Tongue (tissue), 2 donors: ENCODE results near the gene CCDC148. TPM values are rescaled to one million over a fixed set of nuclear protein-coding genes. Genes with fewer than 3 reads are reported as not detected.

Source experiments
- DNase-seq: peaks from one replicate; pipeline ENCODE4 v3.0.0-alpha.2; 2015
- total RNA-seq: library from RNA; depleted of rRNA; stranded (reverse); fragments of >200 nt; gene quantifications from one replicate; pipeline ENCODE4 v1.2.3, GENCODE V29; 2014

Gene CCDC148
- total RNA-seq, 1 donor from 2014 or later, result 2.1 TPM

DNA sequence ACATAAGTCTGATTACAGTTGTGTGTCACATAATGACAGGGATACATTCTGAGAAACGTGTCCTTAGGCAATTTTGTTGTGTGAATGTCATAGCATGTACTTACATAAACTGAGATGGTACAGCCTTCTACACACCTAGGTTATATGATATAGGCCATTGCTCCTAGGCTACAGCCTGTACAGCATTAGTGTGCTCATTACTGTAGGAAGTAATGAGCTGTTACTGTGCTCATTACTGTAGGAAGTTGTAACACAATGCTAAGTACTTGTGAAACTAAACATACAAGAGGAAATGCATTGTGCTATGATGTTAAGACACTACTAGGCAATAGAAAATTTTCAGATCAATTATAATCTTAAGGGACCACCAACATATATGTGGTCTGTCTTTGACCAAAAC, 282.1 kb downstream of the CCDC148 start:
- no peak for DNase-seq

DNA sequence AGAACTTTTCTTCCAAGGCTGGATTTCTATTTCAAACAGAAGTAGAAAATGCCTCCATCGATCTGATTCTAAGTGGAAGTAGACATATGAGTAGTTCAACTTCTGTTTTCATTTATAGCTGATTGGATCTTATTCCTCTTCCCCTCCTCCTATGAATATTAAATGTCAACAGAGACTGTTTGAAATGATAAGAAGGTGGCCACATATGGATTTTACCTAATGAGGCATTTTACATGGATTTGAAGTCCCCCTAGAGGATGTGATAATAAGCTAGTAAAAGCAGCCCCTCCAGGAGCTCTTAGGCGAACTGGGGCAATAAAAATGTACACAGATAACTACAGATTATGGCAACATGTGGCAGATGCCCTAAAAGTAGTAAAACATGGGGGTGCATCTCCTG, 283.8 kb downstream of the CCDC148 start:
- DNase-seq, result no peak

DNA sequence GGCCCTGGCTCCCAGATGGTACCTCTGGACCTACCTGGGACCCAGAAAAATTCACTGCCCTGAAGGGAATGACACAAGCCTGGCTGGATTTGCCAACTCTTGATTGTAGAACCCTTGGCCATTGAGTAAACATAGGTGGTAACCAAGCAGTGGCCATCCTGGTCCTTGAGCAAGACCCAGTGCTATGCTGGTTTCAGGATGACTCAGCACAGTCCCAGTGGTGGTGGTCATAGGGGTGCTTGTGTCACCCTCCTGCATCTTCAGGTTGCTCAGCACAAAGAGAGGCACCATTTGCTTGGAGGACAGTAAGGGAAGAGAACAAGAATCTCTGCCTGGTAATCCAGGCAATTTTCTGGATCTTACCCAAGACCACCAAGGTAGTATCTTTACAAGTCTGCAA, 302.0 kb downstream of the CCDC148 start:
- DNase-seq, result no peak

DNA sequence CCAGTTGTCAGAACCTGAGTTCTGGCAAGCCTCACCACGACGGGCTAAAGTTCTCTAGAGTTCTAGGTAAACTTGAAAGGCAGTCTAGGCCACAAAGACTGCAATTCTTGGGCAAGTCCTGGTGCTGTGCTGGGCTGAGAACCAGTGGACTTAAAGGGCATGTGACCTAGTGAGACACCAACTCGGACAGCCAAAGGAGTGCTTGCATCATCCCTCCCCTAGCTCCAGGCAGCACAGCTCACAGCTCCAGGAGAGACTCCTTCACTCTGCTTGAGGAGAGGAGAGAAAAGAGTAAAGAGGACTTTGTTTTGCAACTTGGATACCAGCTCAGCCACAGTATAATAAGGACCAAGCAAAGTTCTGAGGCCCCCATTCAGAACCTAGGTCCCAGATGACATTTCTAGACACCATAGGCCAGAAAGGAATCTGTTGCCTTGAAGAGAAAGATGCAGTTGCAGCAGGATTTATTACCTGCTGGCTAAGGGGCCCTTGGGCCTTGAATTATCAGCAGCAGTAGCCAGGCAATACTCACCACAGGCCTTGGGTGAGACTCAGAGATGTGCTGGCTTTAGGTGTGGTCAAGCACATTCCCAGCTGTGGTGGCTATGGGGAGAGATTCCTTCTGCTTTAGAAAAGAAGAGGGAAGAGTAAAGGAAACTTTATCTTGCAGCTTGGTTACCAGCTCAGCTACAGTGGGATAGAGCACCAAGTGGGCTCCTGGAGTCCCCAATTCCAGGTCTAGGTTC, 303.1 kb downstream of the CCDC148 start:
- no peak for DNase-seq

DNA sequence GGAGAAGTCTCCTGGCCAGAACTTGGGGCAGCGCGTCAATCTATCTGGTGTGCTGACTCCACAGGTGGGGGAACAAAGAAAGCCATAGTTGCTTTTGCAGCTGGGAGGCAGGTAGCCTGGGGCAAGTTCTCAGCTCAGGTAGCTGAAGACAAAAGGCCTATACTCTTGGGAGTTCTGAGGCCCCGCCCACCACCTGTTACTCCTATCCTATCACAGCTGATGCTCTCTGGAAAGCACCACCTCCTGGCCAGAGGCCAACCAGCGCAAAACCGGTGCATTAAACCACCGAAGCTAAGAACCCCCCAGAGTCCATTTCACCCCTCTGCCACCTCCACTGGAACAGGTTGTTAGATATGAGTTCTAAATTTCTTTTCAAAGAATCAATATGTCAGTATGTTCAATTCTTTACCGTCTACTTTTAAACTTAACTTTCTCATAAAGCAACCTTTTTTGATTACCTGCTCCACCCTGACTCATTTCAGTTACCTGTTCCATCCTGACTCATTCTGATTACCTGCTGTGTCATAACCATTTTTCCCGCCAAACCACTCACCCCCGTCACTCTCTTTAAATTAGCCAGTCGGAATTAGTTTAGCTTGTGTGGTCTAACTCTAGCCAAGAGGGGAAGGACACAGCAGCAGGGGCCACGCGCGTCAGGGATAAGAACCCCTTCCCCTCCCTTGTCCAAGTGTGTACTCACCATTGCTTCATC, 311.5 kb downstream of the CCDC148 start:
- DNase-seq, result no peak

DNA sequence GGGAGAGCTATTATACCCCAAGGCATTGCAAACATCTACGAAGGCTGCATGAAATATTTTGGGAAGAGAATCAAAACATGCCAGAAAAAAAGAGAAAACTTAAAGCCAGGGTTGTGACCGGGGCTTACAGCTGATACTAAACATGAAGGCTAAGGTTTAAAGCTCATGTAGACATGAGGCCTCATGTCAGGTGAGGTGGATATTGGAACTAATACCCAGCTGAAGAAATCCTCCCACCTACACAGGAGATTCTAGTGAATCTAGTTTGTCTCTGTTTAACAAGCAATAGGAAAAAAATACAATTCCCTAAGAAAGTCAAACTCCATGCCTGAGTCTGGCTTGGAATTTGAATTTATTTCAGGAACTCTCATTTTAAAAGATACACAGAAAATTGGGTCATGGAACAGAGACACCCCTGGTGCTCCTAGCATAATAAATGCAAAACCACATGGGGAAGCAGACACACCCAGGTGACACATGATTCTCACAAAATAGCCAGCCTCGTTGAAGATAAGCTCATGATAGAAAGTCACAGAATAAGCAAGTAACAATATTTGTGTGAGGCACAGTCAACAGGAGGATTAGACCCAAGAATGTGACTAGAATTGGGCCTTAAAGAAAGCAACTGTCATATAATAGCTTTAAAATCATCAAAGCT, 312.7 kb downstream of the CCDC148 start:
- no peak for DNase-seq

DNA sequence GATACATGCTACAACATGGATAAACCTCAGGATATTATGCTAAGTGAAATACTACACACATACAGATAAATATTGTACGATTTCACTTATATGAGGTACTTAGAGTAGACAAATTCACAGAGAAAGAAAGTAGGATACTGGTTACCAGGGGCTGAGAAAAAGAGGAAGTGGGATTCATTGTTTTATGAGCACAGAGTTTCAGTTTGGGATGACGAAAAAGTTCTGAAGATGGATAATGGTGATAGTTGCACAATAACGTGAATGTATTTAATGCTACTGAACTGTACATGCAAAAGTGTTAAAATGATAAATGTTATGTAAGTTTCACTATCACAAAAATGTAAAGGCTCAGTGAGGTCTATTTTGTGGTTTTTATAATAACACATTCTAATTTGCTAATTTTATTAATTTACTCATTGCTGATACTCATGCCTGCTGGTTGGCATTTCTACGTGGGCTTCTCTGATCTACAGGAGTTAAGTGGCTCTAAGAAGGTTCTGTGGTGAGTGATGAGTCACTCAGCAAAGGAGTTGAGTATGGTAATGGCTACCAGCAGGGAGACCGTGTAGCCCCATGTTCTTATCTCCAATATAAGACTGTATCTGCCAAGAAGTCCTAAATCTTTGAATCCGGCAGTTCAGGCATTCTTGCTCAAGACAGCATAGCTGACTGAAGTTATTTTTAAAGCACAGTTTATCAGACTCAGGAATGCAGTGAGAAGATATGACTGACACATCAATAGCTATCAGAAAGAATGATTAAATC, 313.8 kb downstream of the CCDC148 start:
- no peak for DNase-seq

DNA sequence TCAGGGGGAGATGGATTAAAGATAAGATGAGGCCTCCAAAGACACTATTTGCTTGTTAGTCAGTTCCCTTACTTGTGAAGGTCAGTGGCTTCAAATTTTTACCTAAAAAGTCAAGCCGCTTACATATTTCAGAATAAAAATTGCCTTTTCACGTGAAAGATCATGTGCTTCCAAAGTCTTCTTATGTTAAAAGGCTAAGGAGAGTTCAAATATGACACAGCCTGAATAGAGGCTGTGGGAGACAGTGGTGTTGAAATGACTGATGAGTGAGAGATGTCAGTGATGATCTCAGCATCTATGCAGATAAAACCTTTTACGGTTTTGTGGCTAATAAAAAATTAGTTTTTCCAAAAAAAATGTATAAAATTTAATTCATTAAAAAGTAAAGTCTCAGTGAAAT, 314.4 kb downstream of the CCDC148 start:
- no peak for DNase-seq

DNA sequence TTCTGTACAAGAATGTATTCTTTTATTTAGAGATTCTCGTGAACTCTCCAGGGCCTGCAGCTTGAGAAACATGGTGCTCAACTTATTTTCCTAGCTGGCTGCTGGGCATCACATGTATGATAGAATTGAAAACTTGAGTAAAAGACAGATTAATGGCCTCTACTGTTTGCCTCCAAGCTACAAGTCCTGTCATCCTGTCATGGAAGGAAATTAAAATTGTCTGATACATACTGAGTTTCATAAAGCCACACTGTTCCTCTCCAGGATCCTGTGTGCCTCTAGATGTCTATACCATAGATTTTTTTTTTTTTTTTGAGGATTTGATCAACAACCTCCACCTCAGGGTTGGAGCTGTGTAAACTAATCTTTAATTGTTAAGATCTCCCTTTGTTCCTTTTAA, 316.4 kb downstream of the CCDC148 start:
- DNase-seq, result no peak

DNA sequence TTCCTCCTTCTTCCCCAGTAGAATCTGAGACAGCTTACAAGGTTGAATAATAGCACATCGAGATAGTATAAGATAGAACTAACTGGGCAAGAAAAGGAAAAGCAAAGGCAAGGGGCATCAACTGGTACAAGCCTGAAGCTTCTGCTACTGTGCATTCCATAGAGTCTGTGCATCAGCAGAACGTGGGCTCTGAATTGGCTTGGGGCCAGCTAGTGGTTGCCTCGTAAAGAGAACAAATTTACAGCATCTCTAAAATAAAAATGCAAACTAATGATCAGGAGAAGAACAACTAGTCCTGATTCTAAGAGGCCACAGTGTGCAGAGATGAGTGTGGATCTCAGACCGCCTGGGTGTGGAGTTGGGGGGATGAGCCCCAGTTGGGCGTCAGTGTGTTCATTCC, 318.3 kb downstream of the CCDC148 start:
- peak; percentile 8 for DNase-seq

DNA sequence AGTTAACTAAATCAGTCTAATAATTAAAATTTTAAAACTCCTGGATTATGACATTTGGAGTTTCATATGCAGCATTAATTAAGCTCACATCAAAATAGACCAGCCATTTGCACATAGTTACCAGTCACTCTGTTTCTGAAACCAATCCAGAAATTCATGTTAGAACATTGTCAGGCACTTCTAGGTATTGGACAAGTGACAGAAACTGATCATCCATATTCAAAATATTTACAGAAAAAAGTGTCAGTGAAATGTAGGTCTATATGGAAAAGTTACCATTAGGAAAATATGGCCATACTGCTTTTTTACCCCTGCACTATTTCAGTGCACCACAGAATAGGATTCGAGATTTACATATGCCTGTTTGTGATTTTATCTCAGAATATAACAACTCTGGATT, 321.5 kb downstream of the CCDC148 start:
- DNase-seq, result no peak

DNA sequence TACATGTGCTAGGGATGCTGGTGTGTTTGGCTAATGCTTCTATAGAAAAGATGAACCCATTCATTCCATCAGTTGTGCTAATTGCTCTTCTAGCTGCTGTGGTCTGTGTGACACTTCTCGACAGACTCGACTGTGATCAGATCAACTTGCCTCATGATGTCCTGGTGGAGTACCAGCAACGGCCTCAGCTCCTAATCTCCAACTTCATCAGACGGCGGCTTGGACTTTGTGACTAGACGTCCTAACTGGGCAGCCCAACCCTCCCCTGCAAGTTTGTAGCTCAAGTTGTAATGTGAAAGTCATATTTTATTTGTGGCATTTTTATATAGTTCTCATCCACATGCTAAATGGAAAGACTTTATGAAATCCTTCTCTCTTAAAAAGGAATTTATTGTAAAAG, 321.9 kb downstream of the CCDC148 start:
- DNase-seq, result no peak

DNA sequence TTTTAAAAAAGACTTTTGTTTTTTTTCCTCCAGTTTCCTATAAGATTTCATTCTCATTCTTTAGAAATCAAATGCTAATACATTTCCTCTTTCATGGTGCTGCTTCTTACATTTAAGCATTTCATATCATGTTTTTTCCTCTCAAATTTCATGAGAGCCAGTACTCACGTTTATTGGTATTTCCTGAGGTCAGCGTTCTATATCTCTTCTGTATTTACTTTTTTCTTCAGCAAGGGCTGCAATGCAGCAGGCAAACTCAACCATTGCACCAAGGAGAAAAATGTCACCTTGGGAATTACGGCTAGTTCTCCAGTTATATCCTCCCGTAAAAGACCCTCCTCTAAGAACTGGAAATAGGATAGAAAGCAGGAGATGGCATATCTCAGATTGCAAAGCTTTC, 322.5 kb downstream of the CCDC148 start:
- no peak for DNase-seq

DNA sequence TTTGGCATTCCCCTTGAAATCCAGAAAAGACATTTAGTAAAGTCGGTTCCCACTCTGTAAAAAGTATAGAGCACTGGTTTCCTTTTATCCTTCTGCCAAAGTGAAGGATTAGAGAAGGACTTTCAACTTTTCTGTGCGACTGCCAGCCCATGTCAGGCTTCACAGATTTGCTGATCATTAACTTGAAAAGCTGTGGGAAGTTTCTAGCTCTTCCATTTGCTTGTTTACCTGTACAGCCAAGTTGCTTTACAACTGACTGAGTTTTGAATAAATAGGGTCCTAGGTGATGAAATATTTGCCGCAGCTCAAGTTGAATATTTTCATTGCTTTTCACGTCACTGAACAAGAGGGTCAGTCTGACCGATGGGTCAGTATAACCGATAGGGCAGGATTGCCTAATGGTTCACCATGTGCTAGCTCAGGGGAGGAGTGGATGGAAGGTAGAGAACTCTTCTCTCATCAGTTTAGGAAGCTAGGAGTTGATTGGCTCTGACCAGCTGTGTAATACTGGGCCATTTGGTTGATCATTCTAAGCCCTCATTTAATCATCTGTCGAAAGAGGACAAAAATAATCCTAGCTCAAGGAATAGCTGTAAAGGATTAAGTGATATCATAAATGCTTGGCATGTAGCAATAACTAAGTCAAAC, 324.5 kb downstream of the CCDC148 start:
- no peak for DNase-seq

DNA sequence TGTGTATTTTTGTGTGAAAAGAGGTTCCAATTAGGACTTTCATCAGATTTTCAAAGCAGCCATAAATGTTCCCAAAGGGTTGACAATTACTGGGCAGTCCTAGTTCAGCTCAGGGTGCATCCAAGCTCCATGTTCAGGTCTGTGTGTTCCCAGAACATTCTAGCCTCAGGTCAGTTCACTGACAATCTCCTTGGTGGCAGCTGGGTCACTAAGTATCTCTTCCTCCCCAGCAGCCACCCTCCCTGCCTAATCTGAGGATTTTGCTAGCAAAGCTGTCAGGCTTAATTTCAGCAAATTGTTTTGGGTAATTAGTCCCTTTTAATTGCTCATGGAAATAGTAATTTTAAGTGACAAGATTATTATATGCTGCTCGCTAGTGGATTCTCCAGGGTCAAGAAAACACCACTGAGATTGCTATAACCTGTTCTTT, 325.1 kb downstream of the CCDC148 start:
- DNase-seq, result no peak

DNA sequence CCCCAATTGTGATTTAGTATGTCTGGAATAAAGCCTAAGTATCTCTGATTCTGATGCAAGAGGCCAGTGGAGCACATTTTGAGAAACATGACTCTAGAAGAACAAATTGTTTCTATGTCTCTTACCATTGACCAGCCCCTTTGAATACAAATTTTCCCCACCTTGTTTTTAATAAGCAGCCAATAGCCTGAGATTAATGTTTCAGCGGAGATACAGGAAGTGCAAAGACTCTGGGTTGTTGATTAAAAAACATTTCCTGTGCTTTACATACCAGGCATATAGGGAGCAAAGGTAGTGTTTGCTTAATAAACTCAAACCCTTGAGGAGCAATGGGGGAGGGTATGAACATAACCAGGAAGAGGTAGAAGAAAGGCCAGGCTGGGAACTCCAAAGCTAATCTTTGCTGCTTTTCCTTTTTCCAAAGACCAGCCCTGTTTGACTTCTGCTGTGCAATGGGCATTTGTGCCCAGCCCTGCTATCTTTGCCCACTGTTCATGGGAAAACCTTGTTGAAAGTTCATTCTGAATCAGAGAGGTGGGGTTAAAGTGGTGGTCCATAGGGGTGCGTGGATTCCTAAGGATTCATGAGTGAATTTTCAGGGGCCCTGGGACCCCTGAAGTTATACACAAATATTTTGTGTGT, 325.6 kb downstream of the CCDC148 start:
- no peak for DNase-seq

DNA sequence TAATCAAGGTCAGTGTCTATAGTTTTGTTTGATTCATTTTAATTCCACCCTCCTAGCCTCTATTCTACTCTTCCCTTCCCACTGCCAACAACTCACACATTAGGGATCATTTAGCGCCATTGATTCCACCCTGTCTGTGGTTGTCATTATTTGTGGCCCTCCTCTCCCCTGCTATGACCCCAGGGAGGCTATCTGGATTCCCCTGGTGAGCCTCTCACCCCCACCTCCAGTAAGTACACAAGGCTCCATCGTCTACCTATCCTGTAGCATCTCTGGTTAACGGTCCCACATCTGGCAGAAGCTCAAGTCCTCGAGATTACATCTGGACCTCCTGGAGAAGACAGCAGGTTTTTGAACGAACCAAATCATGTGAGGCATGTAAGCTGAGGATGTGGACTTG, 327.5 kb downstream of the CCDC148 start:
- no peak for DNase-seq

DNA sequence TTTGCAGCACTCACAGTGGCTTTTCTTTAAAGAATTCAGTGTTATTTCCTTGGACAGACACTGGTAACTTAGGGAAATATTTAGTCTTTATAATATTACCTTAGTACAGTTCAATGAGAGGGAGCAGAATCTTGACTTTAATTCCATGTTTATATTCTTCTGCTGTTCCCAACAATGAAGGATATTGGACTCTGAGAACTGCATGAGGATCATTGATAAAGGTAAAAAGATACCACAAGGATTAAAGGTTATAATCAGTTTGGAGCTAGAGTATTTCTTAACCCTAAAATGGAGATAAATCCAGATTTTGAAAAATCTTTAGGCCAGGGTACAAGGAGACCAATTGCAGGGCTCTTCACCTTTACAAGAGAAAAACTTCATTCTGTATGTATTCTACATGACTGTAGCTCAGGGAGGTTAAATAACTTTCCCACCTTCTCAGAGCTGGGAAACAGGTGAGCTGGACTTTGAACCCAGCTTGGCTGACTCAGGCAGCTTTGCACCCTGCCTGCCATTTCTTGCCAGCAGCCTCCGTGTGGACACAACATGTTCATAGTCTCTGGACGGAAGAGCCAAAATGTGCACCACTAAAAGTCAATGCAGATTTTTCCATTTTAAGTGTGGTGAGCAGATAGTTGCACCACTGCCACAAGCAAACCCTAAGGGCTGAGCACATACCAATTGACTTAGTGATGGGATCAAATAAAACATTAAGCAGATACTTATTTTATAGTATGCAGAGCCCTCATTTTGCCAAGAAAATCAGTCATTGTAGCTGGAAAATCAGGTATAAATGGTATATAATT, 328.2 kb downstream of the CCDC148 start:
- no peak for DNase-seq

DNA sequence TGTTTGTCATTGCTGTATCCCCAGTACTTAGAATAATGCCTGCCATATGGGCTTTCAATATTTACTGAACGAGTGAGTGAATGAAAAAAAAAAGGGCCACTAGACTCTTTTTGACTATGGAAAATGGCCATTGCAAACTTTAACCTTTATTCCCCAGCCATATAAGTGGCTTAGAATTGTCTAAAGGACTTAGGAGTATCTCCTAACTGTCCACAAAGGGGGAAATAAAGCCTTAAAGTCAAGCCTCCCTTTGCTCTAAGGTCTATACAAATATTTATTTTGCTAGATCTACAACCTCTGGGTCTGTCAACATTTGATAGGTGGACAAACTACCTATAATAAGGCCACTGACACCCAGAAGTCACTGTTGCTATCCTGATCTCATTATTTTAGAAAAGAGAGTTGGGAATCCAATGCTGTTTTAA, 329.2 kb downstream of the CCDC148 start:
- no peak for DNase-seq

DNA sequence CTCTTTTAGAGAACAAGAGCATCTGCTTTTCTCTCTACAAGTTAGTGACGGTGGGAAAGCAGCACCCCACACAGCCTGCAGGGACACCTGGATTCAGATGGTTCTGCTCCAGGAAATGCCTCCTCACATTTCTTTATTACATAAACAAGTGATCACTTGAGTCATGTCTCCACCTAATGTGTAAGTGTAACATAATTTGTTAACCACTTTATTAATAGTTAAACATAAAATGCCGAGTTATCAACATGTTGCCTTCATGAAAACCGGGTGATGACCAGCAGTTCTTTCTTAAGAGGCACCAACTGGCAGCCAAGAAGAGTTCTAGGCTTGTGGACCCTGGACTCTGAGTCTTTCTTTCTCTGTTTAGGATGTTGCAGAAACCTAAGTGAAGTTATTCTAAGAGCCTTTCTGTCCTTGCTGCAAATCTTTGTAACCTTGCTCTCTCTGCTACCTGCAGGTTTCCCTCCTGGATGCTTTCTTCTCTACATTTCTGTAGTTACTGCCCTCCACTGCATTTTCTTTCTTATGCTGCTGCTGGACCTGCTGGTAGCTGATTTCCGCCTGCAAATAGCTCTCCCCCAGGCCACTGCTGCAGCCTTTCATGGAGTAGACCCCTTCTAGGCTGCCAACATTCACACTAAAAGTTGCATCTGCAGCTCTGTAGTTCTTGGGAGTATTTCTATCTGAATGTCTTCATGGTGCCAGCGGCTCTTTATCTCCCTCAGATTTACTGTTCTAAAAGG, 330.6 kb downstream of the CCDC148 start:
- no peak for DNase-seq
